Measurements from ENCODE around the gene SIPA1L3.

GRCh38 chr19:37987356-37988332 lies 80.6 kb downstream of the SIPA1L3 start:
- TF ChIP-seq CTCF (IDR thresholded peaks at IDR 0.05) (no peak; the same call in 1 of the 2 replicates), POLR2AphosphoS5 (IDR thresholded peaks at IDR 0.05; ENCODE audit: low read depth, low read length) (no peak), SIN3A (IDR thresholded peaks at IDR 0.05; ENCODE audit: borderline replicate concordance, insufficient read depth, low read depth, low read length) (no peak)
- TF ChIP-seq, protein P1, sequence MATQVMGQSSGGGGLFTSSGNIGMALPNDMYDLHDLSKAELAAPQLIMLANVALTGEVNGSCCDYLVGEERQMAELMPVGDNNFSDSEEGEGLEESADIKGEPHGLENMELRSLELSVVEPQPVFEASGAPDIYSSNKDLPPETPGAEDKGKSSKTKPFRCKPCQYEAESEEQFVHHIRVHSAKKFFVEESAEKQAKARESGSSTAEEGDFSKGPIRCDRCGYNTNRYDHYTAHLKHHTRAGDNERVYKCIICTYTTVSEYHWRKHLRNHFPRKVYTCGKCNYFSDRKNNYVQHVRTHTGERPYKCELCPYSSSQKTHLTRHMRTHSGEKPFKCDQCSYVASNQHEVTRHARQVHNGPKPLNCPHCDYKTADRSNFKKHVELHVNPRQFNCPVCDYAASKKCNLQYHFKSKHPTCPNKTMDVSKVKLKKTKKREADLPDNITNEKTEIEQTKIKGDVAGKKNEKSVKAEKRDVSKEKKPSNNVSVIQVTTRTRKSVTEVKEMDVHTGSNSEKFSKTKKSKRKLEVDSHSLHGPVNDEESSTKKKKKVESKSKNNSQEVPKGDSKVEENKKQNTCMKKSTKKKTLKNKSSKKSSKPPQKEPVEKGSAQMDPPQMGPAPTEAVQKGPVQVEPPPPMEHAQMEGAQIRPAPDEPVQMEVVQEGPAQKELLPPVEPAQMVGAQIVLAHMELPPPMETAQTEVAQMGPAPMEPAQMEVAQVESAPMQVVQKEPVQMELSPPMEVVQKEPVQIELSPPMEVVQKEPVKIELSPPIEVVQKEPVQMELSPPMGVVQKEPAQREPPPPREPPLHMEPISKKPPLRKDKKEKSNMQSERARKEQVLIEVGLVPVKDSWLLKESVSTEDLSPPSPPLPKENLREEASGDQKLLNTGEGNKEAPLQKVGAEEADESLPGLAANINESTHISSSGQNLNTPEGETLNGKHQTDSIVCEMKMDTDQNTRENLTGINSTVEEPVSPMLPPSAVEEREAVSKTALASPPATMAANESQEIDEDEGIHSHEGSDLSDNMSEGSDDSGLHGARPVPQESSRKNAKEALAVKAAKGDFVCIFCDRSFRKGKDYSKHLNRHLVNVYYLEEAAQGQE (IDR thresholded peaks at IDR 0.05; ENCODE audit: insufficient read depth in 1 of 2, low read depth in 2 of 2, low read length in 1 of 2), result no peak

All from Panc1 (cell line).